Mesenchymal stem cell (in vitro differentiated cells and primary cell): ENCODE measurements around the gene GMCL2.
"Not testable (repeated sequence)": the region's sequence is repeated elsewhere in the genome, so short reads cannot be mapped to it uniquely, and the experiment has no call there.

ENCODE experiments used
- DNase-seq: peaks from one replicate; pipeline ENCODE4 v3.0.0-alpha.2; 2013
- H2AFZ ChIP-seq: one replicate; pipeline ENCODE4 v1.6.1; 2013; ENCODE audit warnings: low read depth, mild to moderate bottlenecking, control low read depth, inconsistent platforms, low read length, moderate library complexity
- H2AK5ac ChIP-seq: 2 replicates; pipeline ENCODE4 v1.6.1; 2013; ENCODE audit warnings: low read length, moderate library complexity, mild to moderate bottlenecking, inconsistent platforms; ENCODE audit not compliant: severe bottlenecking
- H2BK120ac ChIP-seq: one replicate; pipeline ENCODE4 v1.6.1; 2013; ENCODE audit warnings: low read depth, mild to moderate bottlenecking, inconsistent platforms, low read length, moderate library complexity
- H2BK12ac ChIP-seq, 2 experiments: one replicate each; pipeline ENCODE4 v1.6.1; 2013; ENCODE audit warnings: inconsistent platforms in 2 of 2, low read length in 2 of 2, mild to moderate bottlenecking in 2 of 2, moderate library complexity in 2 of 2, control low read depth in 1 of 2
- H2BK15ac ChIP-seq: one replicate; pipeline ENCODE4 v1.6.1; 2013; ENCODE audit warnings: mild to moderate bottlenecking, low read depth, inconsistent platforms; ENCODE audit not compliant: poor library complexity, severe bottlenecking
- H2BK5ac ChIP-seq: 2 replicates; pipeline ENCODE4 v1.6.1; 2013; ENCODE audit warnings: low read depth, mild to moderate bottlenecking, low read length, control low read depth, inconsistent platforms; ENCODE audit not compliant: poor library complexity, severe bottlenecking
- H3K14ac ChIP-seq, 2 experiments: one replicate each; pipeline ENCODE4 v1.6.1; 2013; ENCODE audit warnings: inconsistent platforms in 2 of 2, low read length in 2 of 2, control low read depth in 1 of 2, mild to moderate bottlenecking in 1 of 2, moderate library complexity in 1 of 2
- H3K18ac ChIP-seq, 2 experiments: one replicate each; pipeline ENCODE4 v1.6.1; 2013; ENCODE audit warnings: inconsistent platforms in 2 of 2, low read length in 2 of 2, control low read depth in 1 of 2, low read depth in 1 of 2, mild to moderate bottlenecking in 1 of 2
- H3K23ac ChIP-seq, 2 experiments: one replicate each; pipeline ENCODE4 v1.6.1; 2013; ENCODE audit warnings: inconsistent platforms in 2 of 2, low read length in 2 of 2, mild to moderate bottlenecking in 2 of 2, moderate library complexity in 2 of 2, control low read depth in 1 of 2
- H3K27ac ChIP-seq: 2 replicates; pipeline ENCODE4 v1.5.1; 2013; ENCODE audit warnings: mild to moderate bottlenecking, moderate library complexity, low read length, control low read depth, inconsistent platforms; ENCODE audit not compliant: poor library complexity, severe bottlenecking
- H3K27me3 ChIP-seq, 2 experiments: 2 replicates each; pipeline versions ENCODE4 v1.6.1 to v1.7.0; 2013; ENCODE audit warnings: low read length in 2 of 2, mild to moderate bottlenecking in 2 of 2, moderate library complexity in 2 of 2, control low read depth in 1 of 2, inconsistent platforms in 1 of 2; ENCODE audit not compliant: control insufficient read depth in 1 of 2, insufficient read depth in 1 of 2
- H3K36me3 ChIP-seq, 2 experiments: 2 replicates each; pipeline versions ENCODE4 v1.6.1 to v1.7.0; 2013; ENCODE audit warnings: low read length in 2 of 2, control low read depth in 1 of 2, inconsistent platforms in 1 of 2, low read depth in 1 of 2, mild to moderate bottlenecking in 1 of 2; ENCODE audit not compliant: insufficient read depth in 2 of 2, control insufficient read depth in 1 of 2
- H3K4ac ChIP-seq, 2 experiments: one replicate each; pipeline ENCODE4 v1.6.1; 2013; ENCODE audit warnings: inconsistent platforms in 2 of 2, low read length in 2 of 2, mild to moderate bottlenecking in 2 of 2, moderate library complexity in 2 of 2, control low read depth in 1 of 2, low read depth in 1 of 2
- H3K4me1 ChIP-seq: 2 replicates; pipeline ENCODE4 v1.6.1; 2013; ENCODE audit warnings: low read depth, low read length, control low read depth; ENCODE audit not compliant: control insufficient read depth, insufficient read depth
- H3K4me2 ChIP-seq: 2 replicates; pipeline ENCODE4 v1.6.1; 2013; ENCODE audit warnings: low read length, mild to moderate bottlenecking, inconsistent platforms; ENCODE audit not compliant: poor library complexity, severe bottlenecking
- H3K4me3 ChIP-seq, 2 experiments: 2 replicates each; pipeline versions ENCODE4 v1.5.1 to v1.7.0; 2013; ENCODE audit warnings: low read length in 2 of 2, mild to moderate bottlenecking in 2 of 2, control low read depth in 1 of 2, low read depth in 1 of 2; ENCODE audit not compliant: insufficient read depth in 1 of 2
- H3K79me1 ChIP-seq: replicated peaks from 2 replicates; pipeline ENCODE4 v1.6.1; 2013; ENCODE audit warnings: mild to moderate bottlenecking, control low read depth, low read length, inconsistent platforms; ENCODE audit not compliant: poor library complexity, severe bottlenecking
- H3K9ac ChIP-seq: 2 replicates; pipeline ENCODE4 v1.7.0; 2013; ENCODE audit warnings: mild to moderate bottlenecking, low read length, moderate library complexity
- H3K9me3 ChIP-seq: 2 replicates; pipeline ENCODE4 v1.7.0; 2013; ENCODE audit warnings: mild to moderate bottlenecking, low read length; ENCODE audit not compliant: control insufficient read depth
- H4K8ac ChIP-seq: one replicate; pipeline ENCODE4 v1.6.1; 2013; ENCODE audit warnings: inconsistent platforms, mild to moderate bottlenecking, low read length, moderate library complexity
- H4K91ac ChIP-seq: one replicate; pipeline ENCODE4 v1.6.1; 2013; ENCODE audit warnings: mild to moderate bottlenecking, low read length, inconsistent platforms
- WGBS: methylation state at CpG from one replicate; pipeline ENCODE4 v1.1.7; 2013; ENCODE audit warnings: mixed read lengths; 5-methylcytosine and 5-hydroxymethylcytosine counted together

Gene GMCL2

GRCh38 chr5:178201221-178201926, 14.2 kb upstream of the GMCL2 start:
- peaks cover 8% of the 10 kb centered on the region for H3K4me1 ChIP-seq
- no peak overlapping the region for H2BK12ac ChIP-seq
- no peak overlapping the region for H3K9ac ChIP-seq
- DNase-seq = peak; percentile 51
- H2BK15ac ChIP-seq = no peak overlapping the region
- H2AK5ac ChIP-seq = no peak overlapping the region
- H2AFZ ChIP-seq = no peak overlapping the region
- no peak overlapping the region for H3K23ac ChIP-seq
- H3K36me3 ChIP-seq = peaks cover 2 to 9% of the 10 kb centered on the region in 2 experiments
- no peak overlapping the region for H2BK120ac ChIP-seq
- H3K9me3 ChIP-seq = no peaks in the 10 kb centered on the region
- H3K14ac ChIP-seq = no peak overlapping the region
- WGBS = 79% methylated on average over 11 of the region's 14 CpGs
- no peak overlapping the region for H2BK5ac ChIP-seq
- no peak overlapping the region for H4K91ac ChIP-seq
- H3K4me2 ChIP-seq = no peak overlapping the region
- H3K27me3 ChIP-seq = peaks cover 0 to 1% of the 10 kb centered on the region in 2 experiments
- H3K4me3 ChIP-seq = no peak overlapping the region
- H3K27ac ChIP-seq = no peak overlapping the region
- H3K4ac ChIP-seq = no peak overlapping the region
- peaks cover 2% of the 10 kb centered on the region for H3K79me1 ChIP-seq
- no peak overlapping the region for H3K18ac ChIP-seq
- H4K8ac ChIP-seq = no peak overlapping the region

- no peaks in the 10 kb centered on the region for H3K36me3 ChIP-seq
- H2AK5ac ChIP-seq = no peak overlapping the region
- peaks cover 2 to 10% of the 10 kb centered on the region in 2 experiments for H3K27me3 ChIP-seq
- H3K23ac ChIP-seq = no peak overlapping the region
- no peak overlapping the region for H2BK5ac ChIP-seq
- no peak overlapping the region for H3K18ac ChIP-seq
- peaks cover 6% of the 10 kb centered on the region for H3K4me1 ChIP-seq
- no peaks in the 10 kb centered on the region for H3K9me3 ChIP-seq
- no peak overlapping the region for H2BK15ac ChIP-seq
- H3K4me2 ChIP-seq = no peak overlapping the region
- H3K9ac ChIP-seq = no peak overlapping the region
- no peak overlapping the region for H2AFZ ChIP-seq
- H3K14ac ChIP-seq = no peak overlapping the region
- H4K8ac ChIP-seq = no peak overlapping the region
- no peak overlapping the region for H2BK120ac ChIP-seq
- H4K91ac ChIP-seq = no peak overlapping the region
- H3K4me3 ChIP-seq = no peak overlapping the region
- DNase-seq = no peak
- no peak overlapping the region for H2BK12ac ChIP-seq
- peaks cover 2% of the 10 kb centered on the region for H3K79me1 ChIP-seq
- H3K4ac ChIP-seq = no peak overlapping the region
- H3K27ac ChIP-seq = no peak overlapping the region
- WGBS = 97% methylated on average over 11 of the region's 12 CpGs
These were observed 12.6 kb upstream of the GMCL2 start for GRCh38 chr5:178199581-178200434.

GRCh38 chr5:178198706-178199105, 11.5 kb upstream of the GMCL2 start:
- no peaks in the 10 kb centered on the region for H3K36me3 ChIP-seq
- WGBS = 88% methylated on average over 11 of the region's 11 CpGs
- no peak overlapping the region for H2BK5ac ChIP-seq
- H2AFZ ChIP-seq = no peak overlapping the region
- H3K18ac ChIP-seq = no peak overlapping the region
- no peak overlapping the region for H3K4me2 ChIP-seq
- no peak overlapping the region for H4K91ac ChIP-seq
- H3K14ac ChIP-seq = no peak overlapping the region
- H3K27me3 ChIP-seq = peaks cover 13 to 21% of the 10 kb centered on the region in 2 experiments
- no peak overlapping the region for H2BK120ac ChIP-seq
- no peak for DNase-seq
- H2BK15ac ChIP-seq = no peak overlapping the region
- no peaks in the 10 kb centered on the region for H3K9me3 ChIP-seq
- no peak overlapping the region for H3K23ac ChIP-seq
- H2BK12ac ChIP-seq = no peak overlapping the region
- no peak overlapping the region for H2AK5ac ChIP-seq
- peaks cover 3% of the 10 kb centered on the region for H3K4me1 ChIP-seq
- H3K27ac ChIP-seq = no peak overlapping the region
- H3K79me1 ChIP-seq = no peaks in the 10 kb centered on the region
- no peak overlapping the region for H3K4me3 ChIP-seq
- H3K9ac ChIP-seq = no peak overlapping the region
- no peak overlapping the region for H4K8ac ChIP-seq
- no peak overlapping the region for H3K4ac ChIP-seq

GRCh38 chr5:178198151-178198550, 11.0 kb upstream of the GMCL2 start:
- H3K9ac ChIP-seq, H4K91ac ChIP-seq, H3K14ac ChIP-seq, H3K4me1 ChIP-seq, H3K4me2 ChIP-seq, H3K4me3 ChIP-seq, H2AK5ac ChIP-seq, H3K18ac ChIP-seq, DNase-seq, H3K23ac ChIP-seq, H3K9me3 ChIP-seq, H2BK5ac ChIP-seq, H2BK12ac ChIP-seq, H2BK120ac ChIP-seq, H3K4ac ChIP-seq, H4K8ac ChIP-seq, H3K79me1 ChIP-seq, H3K36me3 ChIP-seq, H3K27ac ChIP-seq, H2BK15ac ChIP-seq, H2AFZ ChIP-seq: not testable (repeated sequence)
- H3K27me3 ChIP-seq = peaks cover 18 to 21% of the 10 kb centered on the region in 2 experiments
- 89% methylated on average over 10 of the region's 11 CpGs for WGBS
